GM12892 (cell line): ENCODE results near the gene PHOX2A.

Experiments
- POLR2A ChIP-seq: IDR thresholded peaks from 2 replicates; pipeline ENCODE4 v1.6.1; 2011; ENCODE audit warnings: low read depth, low read length, control low read depth
- TAF1 ChIP-seq: IDR thresholded peaks from 2 replicates; pipeline ENCODE4 v1.6.1; 2011; ENCODE audit warnings: low read depth, mild to moderate bottlenecking, control low read depth, low read length, borderline replicate concordance

DNA sequence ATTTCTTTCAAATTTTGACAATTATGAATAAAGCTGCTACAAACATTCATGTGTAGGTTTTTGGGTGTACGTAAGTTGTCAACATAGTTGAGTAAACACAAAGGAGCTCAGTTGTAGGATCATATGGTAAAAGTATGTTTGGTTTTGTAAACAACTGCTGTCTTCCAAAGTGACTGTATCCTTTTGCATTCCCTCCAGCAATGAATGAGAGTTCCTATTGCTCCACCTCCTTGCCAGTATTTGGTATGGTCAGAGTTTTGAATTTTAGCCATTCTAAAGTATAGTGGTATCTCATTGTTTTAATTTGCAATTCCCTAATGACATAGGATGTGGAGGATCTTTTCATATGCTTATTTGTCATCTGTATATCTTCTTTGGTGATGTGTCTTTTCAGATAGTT, 28.0 kb upstream of the PHOX2A start:
- TF ChIP-seq POLR2A (no peak), TAF1 (no peak)
